C4-2B (cell line): ENCODE data around the gene DNALI1.
"Not testable (repeated sequence)": the region's sequence is repeated elsewhere in the genome, so short reads cannot be mapped to it uniquely, and the experiment has no call there.

Experiments used
- H3K27ac ChIP-seq: fragments of 450-650 bp; 2 replicates; pipeline ENCODE4 v1.5.1; 2017
- CTCF ChIP-seq: fragments of 450-650 bp; conservative IDR thresholded peaks from 2 replicates; pipeline ENCODE4 v1.5.1; 2017; ENCODE audit warnings: mild to moderate bottlenecking
- ZFX ChIP-seq: fragments of 450-650 bp; IDR thresholded peaks from 2 replicates; pipeline ENCODE4 v1.6.1; 2017

The DNALI1 gene

GRCh38 chr1:37519613-37520012 lies 37.1 kb upstream of the DNALI1 start:
- TF ChIP-seq ZFX: no peak
- no peak for TF ChIP-seq CTCF

GRCh38 chr1:37529888-37530287 lies 26.9 kb upstream of the DNALI1 start:
- not testable (repeated sequence) for H3K27ac ChIP-seq

More at GRCh38 chr1:37519613-37520012, 37.1 kb upstream of the DNALI1 start:
- H3K27ac ChIP-seq: no peak overlapping the region

- peak overlapping the region; percentile 71; the same call in 1 of the 2 replicates for H3K27ac ChIP-seq
These were observed 24.2 kb upstream of the DNALI1 start for GRCh38 chr1:37532418-37533156.

- peak overlapping the region; percentile 71; the same call in 1 of the 2 replicates for H3K27ac ChIP-seq
- TF ChIP-seq ZFX: no peak
- no peak for TF ChIP-seq CTCF
These were observed 23.2 kb upstream of the DNALI1 start for GRCh38 chr1:37533317-37534093.

- H3K27ac ChIP-seq: no peak overlapping the region
- TF ChIP-seq ZFX (no peak), CTCF (no peak)
These were observed 19.4 kb upstream of the DNALI1 start for GRCh38 chr1:37537378-37537777.

GRCh38 chr1:37539154-37539553 lies 17.6 kb upstream of the DNALI1 start:
- not testable (repeated sequence) for H3K27ac ChIP-seq

- TF ChIP-seq ZFX (no peak), CTCF (no peak)
- no peak overlapping the region for H3K27ac ChIP-seq
These were observed 16.5 kb upstream of the DNALI1 start for GRCh38 chr1:37540036-37540785.

- TF ChIP-seq ZFX (no peak), CTCF (no peak)
- H3K27ac ChIP-seq: no peak overlapping the region
These were observed 12.2 kb upstream of the DNALI1 start for GRCh38 chr1:37544530-37544929.
